A204.1 (cell line): ENCODE results near the gene TMEM126A.
"Not testable (repeated sequence)": the region's sequence is repeated elsewhere in the genome, so short reads cannot be mapped to it uniquely, and the experiment has no call there.

Experiments
- FAIRE-seq: peaks from 2 replicates; lab custom pipeline; 2012; peaks lifted over from hg19 to GRCh38; lab: Jason Lieb, UNC

Gene TMEM126A

GRCh38 chr11:85658180-85658579, 10.4 kb downstream of the TMEM126A start:
- FAIRE-seq, result no peak

GRCh38 chr11:85661972-85662664, 14.4 kb downstream of the TMEM126A start:
- FAIRE-seq, result no peak

- FAIRE-seq, result no peak
Measured at GRCh38 chr11:85663080-85663752, 15.4 kb downstream of the TMEM126A start.

GRCh38 chr11:85663753-85664614, 16.2 kb downstream of the TMEM126A start:
- no peak for FAIRE-seq

GRCh38 chr11:85664615-85665481, 17.1 kb downstream of the TMEM126A start, which contains the start of gene CREBZF:
TSS of gene CREBZF (minus strand) at chr11:85665129. CDS start at chr11:85664875, 254 bp downstream.
- peak; percentile 71 for FAIRE-seq

- FAIRE-seq, result no peak
Measured at GRCh38 chr11:85665733-85666132, 18.0 kb downstream of the TMEM126A start.

GRCh38 chr11:85666687-85667086, 18.9 kb downstream of the TMEM126A start:
- FAIRE-seq, result no peak

GRCh38 chr11:85668157-85668556, 20.4 kb downstream of the TMEM126A start:
- FAIRE-seq, result no peak

- not testable (repeated sequence) for FAIRE-seq
Measured at GRCh38 chr11:85670949-85671663, 23.3 kb downstream of the TMEM126A start.

GRCh38 chr11:85672105-85672902, 24.5 kb downstream of the TMEM126A start:
- FAIRE-seq, result no peak

GRCh38 chr11:85673393-85673792, 25.6 kb downstream of the TMEM126A start:
- FAIRE-seq, result no peak

GRCh38 chr11:85679576-85679975, 31.8 kb downstream of the TMEM126A start:
- no peak for FAIRE-seq

- FAIRE-seq, result no peak
Measured at GRCh38 chr11:85680897-85681296, 33.1 kb downstream of the TMEM126A start.

- no peak for FAIRE-seq
Measured at GRCh38 chr11:85682330-85683305, 34.9 kb downstream of the TMEM126A start.

- no peak for FAIRE-seq
Measured at GRCh38 chr11:85685125-85685819, 37.5 kb downstream of the TMEM126A start.

GRCh38 chr11:85685820-85686459, 38.2 kb downstream of the TMEM126A start, which contains the start of gene CCDC89:
TSS of gene CCDC89 (minus strand) at chr11:85686195. CDS start at chr11:85686130, 65 bp downstream.
- no peak for FAIRE-seq

GRCh38 chr11:85694385-85694980, 46.7 kb downstream of the TMEM126A start:
- FAIRE-seq, result peak; percentile 92
